Dedifferentiated amniotic fluid mesenchymal stem cell (primary cell): ENCODE measurements around the gene CACNA1C.
"Not testable (repeated sequence)": the region's sequence is repeated elsewhere in the genome, so short reads cannot be mapped to it uniquely, and the experiment has no call there.

Source experiments
- DNase-seq: peaks from one replicate; pipeline ENCODE4 v3.0.0-alpha.2; 2016; ENCODE audit errors: extremely low spot score

The CACNA1C gene

GRCh38 chr12:2234091-2234490 lies 181.3 kb downstream of the CACNA1C start:
- DNase-seq = no peak

- DNase-seq = no peak
Observed at GRCh38 chr12:2234646-2235350, 182.0 kb downstream of the CACNA1C start.

GRCh38 chr12:2236506-2237294 lies 183.9 kb downstream of the CACNA1C start:
- no peak for DNase-seq

GRCh38 chr12:2238111-2238510 lies 185.3 kb downstream of the CACNA1C start:
- DNase-seq = no peak

GRCh38 chr12:2239381-2239871 lies 186.6 kb downstream of the CACNA1C start:
- no peak for DNase-seq

GRCh38 chr12:2240390-2240789 lies 187.6 kb downstream of the CACNA1C start:
- no peak for DNase-seq

GRCh38 chr12:2240984-2241383 lies 188.2 kb downstream of the CACNA1C start:
- no peak for DNase-seq

GRCh38 chr12:2242216-2242615 lies 189.4 kb downstream of the CACNA1C start:
- DNase-seq = no peak

GRCh38 chr12:2242816-2243215 lies 190.0 kb downstream of the CACNA1C start:
- DNase-seq = no peak

- no peak for DNase-seq
Observed at GRCh38 chr12:2243275-2243674, 190.5 kb downstream of the CACNA1C start.

- DNase-seq = peak; percentile 79
Observed at GRCh38 chr12:2244013-2244861, 191.4 kb downstream of the CACNA1C start.

GRCh38 chr12:2246358-2246757 lies 193.6 kb downstream of the CACNA1C start:
- no peak for DNase-seq

GRCh38 chr12:2247120-2247519 lies 194.3 kb downstream of the CACNA1C start:
- no peak for DNase-seq

GRCh38 chr12:2247596-2247995 lies 194.8 kb downstream of the CACNA1C start:
- no peak for DNase-seq

- DNase-seq = peak; percentile 27
Observed at GRCh38 chr12:2248087-2248900, 195.5 kb downstream of the CACNA1C start.

GRCh38 chr12:2248901-2249381 lies 196.2 kb downstream of the CACNA1C start:
- DNase-seq = no peak

GRCh38 chr12:2250797-2251196 lies 198.0 kb downstream of the CACNA1C start:
- no peak for DNase-seq

GRCh38 chr12:2251526-2252209 lies 198.9 kb downstream of the CACNA1C start:
- no peak for DNase-seq

- no peak for DNase-seq
Observed at GRCh38 chr12:2255311-2255710, 202.5 kb downstream of the CACNA1C start.

- not testable (repeated sequence) for DNase-seq
Observed at GRCh38 chr12:2255731-2256130, 202.9 kb downstream of the CACNA1C start.
